ENCODE data around the gene ATAD3A. TPM values are rescaled to one million over a fixed set of nuclear protein-coding genes. Genes with fewer than 3 reads are reported as not detected.

The ATAD3A gene
- total and polyA plus RNA-seq, 9 of the 15 experiments (the other 6 are each of a cell fraction or from before 2014, with no cell fraction given) = 0.10 to 173 (median 36.7) TPM

GRCh38 chr1:1471389-1472052 lies 40.4 kb upstream of the ATAD3A start, which contains the start of gene ATAD3B (continued):
- TF ChIP-seq RNF219 (CRISPR knock-in tag; IDR thresholded peaks at IDR 0.05) (no peak), SRF (CRISPR knock-in tag; IDR thresholded peaks at IDR 0.05) (peak in 1 of 2 experiments; percentile 78; a peak in 2 of 4 replicates), SMARCA4 (IDR thresholded peaks at IDR 0.05) (no peak), RBM22 (IDR thresholded peaks at IDR 0.05; ENCODE audit: low read depth, low read length, poor library complexity, severe bottlenecking) (no peak), SPI1 (IDR thresholded peaks at IDR 0.05; ENCODE audit: borderline replicate concordance, low read depth, low read length) (peak; percentile 51; the same call in 1 of the 2 replicates), PHF8 (IDR thresholded peaks at IDR 0.05; ENCODE audit: borderline replicate concordance, low read length) (peak; percentile 76; the same call in 1 of the 2 replicates), NR0B1 (IDR thresholded peaks at IDR 0.05; ENCODE audit: partially characterized antibody) (no peak), FOXP4 (CRISPR knock-in tag; IDR thresholded peaks at IDR 0.05; ENCODE audit: borderline replicate concordance) (no peak), ZNF395 (CRISPR knock-in tag; IDR thresholded peaks at IDR 0.05) (peak; percentile 50; the same call in 1 of the 2 replicates), ZNF609 (CRISPR knock-in tag; IDR thresholded peaks at IDR 0.05; ENCODE audit: borderline replicate concordance) (no peak), NBN (IDR thresholded peaks at IDR 0.05; ENCODE audit: low read depth) (peak; percentile 50), ZNF668 (CRISPR knock-in tag; IDR thresholded peaks at IDR 0.05) (no peak)

All from K562 (cell line).